IMR-90 (cell line): Measurements from ENCODE around the gene CCDC102B. TPM values are rescaled to one million over a fixed set of nuclear protein-coding genes. Genes with fewer than 3 reads are reported as not detected.

Experiments
- ATAC-seq: fragments of 200-7000 bp; cut with Tn5 transposase; 2 replicates; pipeline ENCODE4 v1.9.1; 2020; ENCODE audit warnings: low read depth, mild to moderate bottlenecking, moderate library complexity
- BruUV-seq: library from RNA; stranded (reverse); fragments of 400-500 nt; replicated peaks from 2 replicates; lab custom pipeline; 2021; lab: Mats Ljungman, UMichigan
- CTCF ChIA-PET: fragments of 300-600 bp; formaldehyde crosslinking; extraction: SDS; loops from one replicate; lab custom pipeline; 2021; ENCODE audit warnings: antibody characterized with exemption; lab: Yijun Ruan, JAX
- POLR2A ChIA-PET: fragments of 300-600 bp; sonication (Branson Sonifier 250); formaldehyde crosslinking; loops from one replicate; lab custom pipeline; 2022; ENCODE audit warnings: antibody characterized with exemption; ENCODE audit not compliant: unreplicated experiment; lab: Charles Lee
- DNase-seq: peaks from one replicate; pipeline ENCODE4 v3.0.0; 2013
- H2AFZ ChIP-seq: replicated peaks from 2 replicates; pipeline ENCODE3; 2013; ENCODE audit warnings: low read length, mild to moderate bottlenecking; ENCODE audit not compliant: poor library complexity
- H2AK5ac ChIP-seq: 2 replicates; pipeline ENCODE4 v1.6.1; 2013; ENCODE audit warnings: low read depth, low read length, inconsistent platforms
- H2AK9ac ChIP-seq: replicated peaks from 2 replicates; pipeline ENCODE3; 2013; ENCODE audit warnings: mild to moderate bottlenecking, low read depth, low read length, moderate library complexity; ENCODE audit not compliant: poor library complexity
- H2BK120ac ChIP-seq: 2 replicates; pipeline ENCODE4 v1.6.1; 2013; ENCODE audit warnings: low read depth, low read length, inconsistent platforms
- H2BK15ac ChIP-seq: 3 replicates; pipeline ENCODE4 v1.6.1; 2013; ENCODE audit warnings: low read depth, low read length, inconsistent platforms
- H2BK20ac ChIP-seq: 2 replicates; pipeline ENCODE4 v1.6.1; 2013; ENCODE audit warnings: low read depth, mild to moderate bottlenecking, inconsistent platforms, low read length, moderate library complexity
- H2BK5ac ChIP-seq: 2 replicates; pipeline ENCODE4 v1.6.1; 2013; ENCODE audit warnings: mild to moderate bottlenecking, low read depth, low read length, inconsistent platforms; ENCODE audit not compliant: poor library complexity, severe bottlenecking
- H3K14ac ChIP-seq: replicated peaks from 2 replicates; pipeline ENCODE4 v1.6.1; 2013; ENCODE audit warnings: low read depth, low read length, inconsistent platforms
- H3K18ac ChIP-seq: 2 replicates; pipeline ENCODE4 v1.6.1; 2013; ENCODE audit warnings: low read depth, low read length, control low read depth
- H3K23ac ChIP-seq: 2 replicates; pipeline ENCODE4 v1.6.1; 2013; ENCODE audit warnings: low read depth, low read length, inconsistent platforms
- H3K27ac ChIP-seq: 2 replicates; pipeline ENCODE4 v1.5.1; 2013; ENCODE audit warnings: mild to moderate bottlenecking, control low read depth, low read length; ENCODE audit not compliant: insufficient read depth
- H3K27me3 ChIP-seq: 2 replicates; pipeline ENCODE4 v1.6.1; 2013; ENCODE audit warnings: low read length; ENCODE audit not compliant: control insufficient read depth, insufficient read depth
- H3K36me3 ChIP-seq: 2 replicates; pipeline ENCODE4 v1.6.1; 2013; ENCODE audit warnings: low read length, mixed read lengths; ENCODE audit not compliant: control insufficient read depth, insufficient read depth
- H3K4ac ChIP-seq: 2 replicates; pipeline ENCODE4 v1.6.1; 2013; ENCODE audit warnings: low read depth, low read length, inconsistent platforms
- H3K4me1 ChIP-seq: 2 replicates; pipeline ENCODE4 v1.6.1; 2013; ENCODE audit warnings: low read length, mixed read lengths; ENCODE audit not compliant: control insufficient read depth, insufficient read depth
- H3K4me2 ChIP-seq: 2 replicates; pipeline ENCODE4 v1.6.1; 2013; ENCODE audit warnings: low read depth, mild to moderate bottlenecking, control low read depth, low read length, moderate library complexity
- H3K4me3 ChIP-seq: 2 replicates; pipeline ENCODE4 v1.5.1; 2013; ENCODE audit warnings: low read depth, mild to moderate bottlenecking, control low read depth, low read length, moderate library complexity; ENCODE audit not compliant: insufficient read depth
- H3K56ac ChIP-seq: 2 replicates; pipeline ENCODE4 v1.6.1; 2013; ENCODE audit warnings: low read length, inconsistent platforms; ENCODE audit not compliant: insufficient read depth; ENCODE audit errors: extremely low read depth
- H3K79me1 ChIP-seq, 2 experiments: 2 replicates each; pipeline ENCODE4 v1.6.1; 2013; ENCODE audit warnings: low read length in 2 of 2, inconsistent platforms in 1 of 2, low read depth in 1 of 2
- H3K9ac ChIP-seq: 2 replicates; pipeline ENCODE4 v1.6.1; 2013; ENCODE audit warnings: low read depth, low read length, control low read depth
- H3K9me1 ChIP-seq: 2 replicates; pipeline ENCODE4 v1.6.1; 2013; ENCODE audit warnings: low read length, inconsistent platforms; ENCODE audit not compliant: insufficient read depth
- H3K9me3 ChIP-seq: 2 replicates; pipeline ENCODE4 v1.6.1; 2013; ENCODE audit warnings: low read length; ENCODE audit not compliant: control insufficient read depth, insufficient read depth
- H4K20me1 ChIP-seq: 2 replicates; pipeline ENCODE4 v1.6.1; 2013; ENCODE audit warnings: low read length, inconsistent platforms; ENCODE audit not compliant: insufficient read depth
- H4K5ac ChIP-seq: 2 replicates; pipeline ENCODE4 v1.6.1; 2013; ENCODE audit warnings: mild to moderate bottlenecking, low read depth, low read length, control low read depth
- H4K8ac ChIP-seq, 2 experiments: 2 replicates each; pipeline ENCODE4 v1.6.1; 2013; ENCODE audit warnings: low read depth in 2 of 2, low read length in 2 of 2, control low read depth in 1 of 2, inconsistent platforms in 1 of 2
- H4K91ac ChIP-seq: 2 replicates; pipeline ENCODE4 v1.6.1; 2013; ENCODE audit warnings: low read depth, low read length, inconsistent platforms; ENCODE audit not compliant: insufficient read depth
- BHLHE40 ChIP-seq: fragments of 150-350 bp; IDR thresholded peaks from 2 replicates; pipeline ENCODE4 v1.6.1; 2016; ENCODE audit warnings: mild to moderate bottlenecking, low read depth, low read length
- CEBPB ChIP-seq: IDR thresholded peaks from 2 replicates; pipeline ENCODE4 v1.6.1; 2012; ENCODE audit warnings: low read depth, low read length, improper control_type of control experiment
- CTCF ChIP-seq: conservative IDR thresholded peaks from 2 replicates; pipeline ENCODE4 v1.5.1; 2012; ENCODE audit warnings: mild to moderate bottlenecking, low read depth, low read length, improper control_type of control experiment
- ELK1 ChIP-seq: fragments of 150-350 bp; IDR thresholded peaks from 2 replicates; pipeline ENCODE4 v1.6.1; 2016; ENCODE audit warnings: low read depth, mild to moderate bottlenecking, low read length, moderate library complexity, borderline replicate concordance
- FOS ChIP-seq: fragments of 150-350 bp; IDR thresholded peaks from 2 replicates; pipeline ENCODE4 v1.6.1; 2016; ENCODE audit warnings: low read depth, low read length
- MAFK ChIP-seq: IDR thresholded peaks from 2 replicates; pipeline ENCODE4 v1.6.1; 2012; ENCODE audit warnings: low read depth, low read length, improper control_type of control experiment
- MAZ ChIP-seq: IDR thresholded peaks from 2 replicates; pipeline ENCODE4 v1.6.1; 2012; ENCODE audit warnings: low read depth, mild to moderate bottlenecking, low read length, improper control_type of control experiment, moderate library complexity, borderline replicate concordance
- MXI1 ChIP-seq: IDR thresholded peaks from 2 replicates; pipeline ENCODE4 v1.6.1; 2012; ENCODE audit warnings: low read depth, mild to moderate bottlenecking, low read length, moderate library complexity, borderline replicate concordance
- NFE2L2 ChIP-seq: fragments of 150-350 bp; IDR thresholded peaks from 2 replicates; pipeline ENCODE4 v1.6.1; 2016; ENCODE audit warnings: low read depth, mild to moderate bottlenecking, low read length
- POLR2A ChIP-seq: IDR thresholded peaks from 2 replicates; pipeline ENCODE4 v1.6.1; 2012; ENCODE audit warnings: mild to moderate bottlenecking, low read depth, low read length
- RCOR1 ChIP-seq: IDR thresholded peaks from 2 replicates; pipeline ENCODE4 v1.6.1; 2012; ENCODE audit warnings: mild to moderate bottlenecking, low read length, improper control_type of control experiment; ENCODE audit not compliant: insufficient replicate concordance
- USF2 ChIP-seq: fragments of 150-350 bp; IDR thresholded peaks from 2 replicates; pipeline ENCODE4 v1.6.1; 2017; ENCODE audit warnings: mild to moderate bottlenecking, antibody characterized with exemption, low read length, low read depth
- WGBS, 2 experiments: methylation state at CpG; one replicate each; pipeline versions ENCODE4 v1.1.5 to v1.1.7; 2013; ENCODE audit warnings: missing lambda C conversion rate in 2 of 2; ENCODE audit not compliant: insufficient read length in 1 of 2; ENCODE audit errors: extremely low coverage in 2 of 2; 5-methylcytosine and 5-hydroxymethylcytosine counted together
- dilution Hi-C: fragments of 300-500 bp; cut with HindIII; formaldehyde crosslinking; loops from one replicate; pipeline ENCODE4 v1.14.3; 2018; ENCODE audit warnings: low sequenced_read_pairs; ENCODE audit not compliant: unreplicated experiment
- in situ Hi-C: fragments of 300-500 bp; cut with MboI; formaldehyde crosslinking; loops from 3 replicates; pipeline ENCODE4 v1.14.3; 2019; ENCODE audit warnings: low sequenced_read_pairs, inconsistent platforms, mixed read lengths
- intact Hi-C: fragments of 100-400 bp; cut with micrococcal nuclease; formaldehyde crosslinking; loops from 2 replicates; pipeline ENCODE4 v1.10.0; 2022
- polyA plus RNA-seq, 3 experiments: library from polyadenylated mRNA; depleted of rRNA; stranded (reverse); fragments of >200 nt; gene quantifications; 2 replicates each; pipeline ENCODE4 v1.2.3, GENCODE V29; 2012; ENCODE audit warnings: low replicate concordance in 1 of 3
- total RNA-seq: library from RNA; depleted of rRNA; stranded (reverse); fragments of >200 nt; gene quantifications from 2 replicates; pipeline ENCODE4 v1.2.3, GENCODE V29; 2012

CCDC102B gene
- total and polyA plus RNA-seq, 2 of the 4 experiments (the other 2 are of a cell fraction), result 0.54 to 1.4 TPM

- intact Hi-C loops (no loop called here), dilution Hi-C loops (no loop called here), in situ Hi-C loops (no loop called here)
- BruUV-seq, result no TSS peak
- H3K4me2 ChIP-seq, result peak overlapping the region; percentile 63
- H2BK20ac ChIP-seq, result peak overlapping the region; percentile 55
- ATAC-seq (no peak), DNase-seq (no peak)
- H3K14ac ChIP-seq, result 0 out of 2 replicates have a peak overlapping the region, but pooled peaks have one; percentile 52
- H2BK120ac ChIP-seq, result peak overlapping the region; percentile 84
- H2AK9ac ChIP-seq, result no peak overlapping the region
- H3K4me3 ChIP-seq, result no peak overlapping the region
- H3K36me3 ChIP-seq, result no peaks in the 10 kb centered on the region
- H4K8ac ChIP-seq, result peak overlapping the region in 1 of 2 experiments; percentile 34; a peak in 1 of 4 replicates
- H3K18ac ChIP-seq, result peak overlapping the region; percentile 78
- peaks cover 4% of the 10 kb centered on the region; the same call in 1 of the 2 replicates for H3K9me1 ChIP-seq
- H3K4me1 ChIP-seq, result peaks cover 2% of the 10 kb centered on the region; the same call in 1 of the 2 replicates
- H3K23ac ChIP-seq, result 0 out of 2 replicates have a peak overlapping the region, but pooled peaks have one; percentile 20
- no peaks in the 10 kb centered on the region for H4K20me1 ChIP-seq
- peak overlapping the region; percentile 81 for H4K5ac ChIP-seq
- no peaks in the 10 kb centered on the region for H3K27me3 ChIP-seq
- no peak overlapping the region for H2AFZ ChIP-seq
- peak overlapping the region; percentile 72; the same call in 1 of the 2 replicates for H3K4ac ChIP-seq
- no peak overlapping the region for H3K27ac ChIP-seq
- no peak for TF ChIP-seq MAZ
- TF ChIP-seq NFE2L2, result no peak
- no peak for TF ChIP-seq MXI1
- no peak for TF ChIP-seq USF2
- TF ChIP-seq ELK1, result no peak
- no peak for TF ChIP-seq RCOR1
- TF ChIP-seq CTCF, result no peak
- no peak for TF ChIP-seq POLR2A
- no peak for TF ChIP-seq FOS
- TF ChIP-seq BHLHE40, result no peak
- no peak for TF ChIP-seq MAFK
- TF ChIP-seq CEBPB, result no peak
- no peak overlapping the region for H3K9ac ChIP-seq
- no peak overlapping the region for H2BK5ac ChIP-seq
- no CpG with 5 or more reads among the region's 7 CpGs for WGBS, 2 experiments
- ChIA-PET POLR2A (no interaction called here), CTCF (interaction anchor here (0.7 kb wide), 1 partner anchor 54 kb away, joined by 4 read pairs; no protein-coding TSS in a partner anchor)
- H2BK15ac ChIP-seq, result no peak overlapping the region
- H4K91ac ChIP-seq, result no peak overlapping the region
- peak overlapping the region; percentile 59; the same call in 1 of the 2 replicates for H2AK5ac ChIP-seq
- no peak overlapping the region for H3K56ac ChIP-seq
- H3K79me1 ChIP-seq, result no peaks in the 10 kb centered on the region; a peak in 2 of 4 replicates
- H3K9me3 ChIP-seq, result no peaks in the 10 kb centered on the region
Observed at GRCh38 chr18:68800075-68800474, 2.2 kb downstream of the CCDC102B start.
